Keratinocyte (primary cell): ENCODE results near the gene GUF1.

ENCODE experiments used
- CTCF ChIP-seq, 3 experiments: IDR thresholded peaks in 1 of 3; conservative IDR thresholded peaks in 1 of 3; optimal IDR thresholded peaks in 1 of 3; 2 replicates in 2 of 3; 3 replicates in 1 of 3; pipeline versions ENCODE3 to v1.5.1; 2011; ENCODE audit warnings: low read length in 3 of 3, mild to moderate bottlenecking in 3 of 3, moderate library complexity in 2 of 3, control low read depth in 1 of 3, inconsistent platforms in 1 of 3; ENCODE audit not compliant: insufficient read depth in 2 of 3; ENCODE audit errors: extremely low read depth in 1 of 3
- EZH2 ChIP-seq: IDR thresholded peaks from one replicate; pipeline ENCODE4 v1.6.1; 2012; ENCODE audit warnings: inconsistent platforms, mild to moderate bottlenecking, low read length, moderate library complexity

GRCh38 chr4:44638091-44638490 lies 40.1 kb upstream of the GUF1 start:
- TF ChIP-seq CTCF (optimal IDR thresholded peaks at IDR 0.05 in 1 of 3, IDR thresholded peaks at IDR 0.05 in 1 of 3, conservative IDR thresholded peaks at IDR 0.05 in 1 of 3; ENCODE audit: extremely low read depth in 1 of 3, insufficient read depth in 2 of 3, low read length in 3 of 3) (no peak), EZH2 (no peak)
